ENCODE data around the gene DENND1A.

GRCh38 chr9:123742009-123742767 is 187.7 kb downstream of the DENND1A start:
- no peak for TF ChIP-seq EZH2 (IDR thresholded peaks at IDR 0.05)
- no peak for TF ChIP-seq FOXP2 (optimal IDR thresholded peaks at IDR 0.05; ENCODE audit: control extremely low read depth, extremely low read length, insufficient read depth)
